Activated effector memory CD4-positive, alpha-beta T cell treated with Interleukin-2 at 50 U/mL for 16 hours (primary cell): ENCODE measurements around the gene TGFA.
"Not testable (repeated sequence)": the region's sequence is repeated elsewhere in the genome, so short reads cannot be mapped to it uniquely, and the experiment has no call there.

Experiments used
- DNase-seq: peaks from one replicate; pipeline ENCODE4 v3.0.0-alpha.2; 2020

The TGFA gene

GRCh38 chr2:70494293-70494886, 59.2 kb downstream of the TGFA start:
- no peak for DNase-seq

DNA sequence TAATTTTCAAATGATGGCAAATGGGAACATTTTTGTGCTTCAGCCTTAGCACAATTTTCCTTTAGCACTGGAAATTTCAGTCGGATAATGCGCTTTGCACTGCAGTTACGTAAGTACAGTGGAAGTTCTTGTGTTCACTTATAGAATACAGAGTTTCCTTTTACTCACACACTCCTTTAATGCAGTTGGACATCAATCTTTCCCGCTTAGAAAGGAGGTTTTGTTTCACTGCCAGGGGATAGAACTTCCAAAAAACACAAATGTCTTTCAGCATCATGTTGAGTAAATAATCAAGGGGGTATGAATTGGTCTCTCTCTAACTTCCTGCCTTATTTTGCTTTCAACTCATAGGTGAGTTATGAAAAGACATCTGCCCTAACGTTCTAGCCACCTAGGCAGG, 63.2 kb downstream of the TGFA start:
- no peak for DNase-seq

DNA sequence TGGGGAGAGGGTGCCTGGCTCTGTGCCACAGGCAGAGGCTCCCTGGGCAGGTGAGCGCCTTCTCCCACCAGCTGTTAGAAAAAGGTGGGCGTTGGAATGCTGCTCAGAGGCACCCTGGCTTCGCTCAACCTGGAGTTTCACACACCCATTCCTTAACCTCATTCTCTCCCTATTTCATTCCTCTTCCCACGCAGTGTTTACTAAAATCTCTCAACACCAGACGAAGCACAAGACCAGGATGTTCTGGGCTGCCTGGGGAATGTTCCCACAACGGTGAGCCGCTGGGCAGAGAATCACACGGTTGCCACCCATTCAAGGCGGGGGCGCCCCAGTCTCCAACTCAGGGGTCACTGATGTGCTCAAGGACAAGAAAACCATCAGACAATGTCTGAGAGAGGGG, 64.5 kb downstream of the TGFA start:
- DNase-seq = no peak

- no peak for DNase-seq
Observed at GRCh38 chr2:70484086-70484485, 69.5 kb downstream of the TGFA start.

- no peak for DNase-seq
Observed at GRCh38 chr2:70482401-70482800, 71.2 kb downstream of the TGFA start.

- no peak for DNase-seq
Observed at GRCh38 chr2:70480468-70480867, 73.2 kb downstream of the TGFA start.

DNA sequence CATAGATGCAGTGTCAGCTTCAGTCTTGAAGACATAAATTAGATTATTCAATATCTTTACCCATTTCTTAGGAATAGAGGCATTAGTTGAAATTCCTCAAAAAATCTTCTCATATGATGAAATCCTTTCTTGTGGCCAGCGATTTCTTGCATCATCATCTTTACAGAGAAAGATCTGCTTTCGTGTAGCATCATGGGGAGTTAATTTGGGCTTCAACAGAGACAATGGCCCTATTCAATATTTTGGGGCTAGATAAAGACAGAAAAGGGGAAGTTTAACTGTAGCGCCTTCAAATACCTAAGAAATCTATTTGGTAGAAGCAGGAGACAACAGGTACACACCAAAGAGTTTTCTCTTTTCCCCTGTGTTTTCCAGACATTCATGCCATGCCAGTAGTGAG, 73.8 kb downstream of the TGFA start:
- no peak for DNase-seq

DNA sequence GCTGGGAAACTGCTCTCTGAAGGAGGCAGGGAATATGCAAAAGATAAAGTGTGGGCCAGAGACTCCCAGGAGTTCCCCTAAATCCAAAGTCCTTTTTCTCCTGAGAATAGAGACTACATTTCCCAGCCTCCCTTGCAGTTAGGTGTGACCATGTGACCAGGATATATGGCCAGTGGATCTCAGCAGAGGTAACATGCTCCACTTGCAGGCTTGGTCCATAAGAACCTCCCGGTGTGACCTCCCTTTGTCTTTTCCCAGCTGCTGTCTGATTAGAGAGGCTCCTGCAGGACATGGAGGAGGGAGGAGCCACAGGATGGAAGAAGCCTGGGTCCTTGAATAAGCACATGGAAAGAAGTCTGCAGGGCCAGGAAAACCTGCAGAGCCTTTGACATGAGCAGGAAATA, 76.2 kb downstream of the TGFA start:
- DNase-seq = no peak

GRCh38 chr2:70475266-70475665, 78.4 kb downstream of the TGFA start:
- no peak for DNase-seq

- DNase-seq = no peak
Observed at GRCh38 chr2:70474256-70474848, 79.3 kb downstream of the TGFA start.

GRCh38 chr2:70473101-70473722, 80.4 kb downstream of the TGFA start:
- DNase-seq = no peak

DNA sequence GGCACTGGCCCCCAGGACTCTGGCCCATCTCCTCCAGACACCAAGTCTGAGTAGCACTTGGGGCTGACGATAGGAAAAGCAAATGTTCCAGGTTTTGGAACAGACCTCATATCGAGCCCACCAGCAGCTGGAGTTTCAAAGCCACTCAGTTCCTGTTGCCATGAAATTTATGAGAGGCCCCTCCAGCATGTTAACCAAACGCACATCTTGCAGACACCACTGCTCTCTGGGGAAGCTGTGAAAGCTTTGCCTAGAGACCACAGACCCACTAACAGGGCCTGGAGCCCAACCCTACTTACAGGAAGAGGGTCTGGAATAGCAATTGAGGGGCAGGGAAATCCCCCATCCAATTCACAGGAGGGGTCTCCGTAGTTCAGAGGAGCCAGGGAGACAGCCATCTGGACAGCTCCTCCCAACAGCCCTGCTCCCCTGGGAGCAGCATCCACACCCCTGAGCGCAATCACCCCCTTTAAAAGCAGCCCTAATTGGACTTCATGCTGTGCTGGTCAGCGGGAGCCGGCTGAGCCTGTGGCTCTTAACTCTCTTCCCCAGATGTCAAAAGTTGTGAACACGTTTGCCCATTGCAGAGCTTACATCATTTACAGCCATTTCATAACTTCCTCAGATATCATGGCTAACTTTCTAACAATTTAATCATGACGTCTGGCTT, 81.3 kb downstream of the TGFA start:
- DNase-seq = no peak

GRCh38 chr2:70471129-70471528, 82.5 kb downstream of the TGFA start:
- DNase-seq = no peak

DNA sequence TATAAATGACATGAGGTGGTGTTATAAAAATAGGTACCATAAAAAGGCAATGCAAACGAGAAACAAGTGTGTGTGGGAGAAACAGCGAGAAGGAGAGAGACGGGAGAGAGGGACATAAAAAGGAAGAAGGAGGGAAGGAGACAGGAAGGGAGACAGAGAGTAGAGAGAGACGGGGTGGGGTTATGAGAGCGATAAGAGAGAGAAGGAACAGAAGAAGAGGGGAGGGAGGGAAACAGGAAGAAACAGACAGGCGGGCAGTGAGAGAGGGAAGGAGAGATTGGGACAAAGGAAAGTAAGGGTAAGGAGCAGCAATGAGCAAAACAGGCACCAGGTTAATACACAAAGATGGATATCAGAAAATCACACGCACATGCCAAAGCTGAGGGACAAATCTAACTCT, 83.7 kb downstream of the TGFA start:
- no peak for DNase-seq

DNA sequence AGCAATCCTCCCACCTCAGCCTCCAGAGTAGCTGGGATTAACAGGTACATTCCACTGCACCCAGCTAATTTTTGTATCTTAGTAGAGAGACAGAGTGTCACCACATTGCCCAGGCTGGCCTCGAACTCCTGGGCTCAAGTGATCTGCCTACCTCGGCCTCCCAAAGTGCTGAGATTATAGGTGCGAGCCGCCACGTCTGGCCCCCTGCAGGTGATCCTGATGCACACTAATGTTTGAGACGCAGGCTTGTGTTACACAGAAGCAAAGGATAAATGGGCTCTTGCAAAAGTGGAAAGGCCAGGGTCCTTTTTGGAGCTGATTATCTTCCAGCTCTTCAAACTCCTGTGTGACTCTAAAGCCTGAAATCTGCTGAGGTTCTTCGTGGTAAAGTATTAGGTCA, 84.2 kb downstream of the TGFA start:
- no peak for DNase-seq

DNA sequence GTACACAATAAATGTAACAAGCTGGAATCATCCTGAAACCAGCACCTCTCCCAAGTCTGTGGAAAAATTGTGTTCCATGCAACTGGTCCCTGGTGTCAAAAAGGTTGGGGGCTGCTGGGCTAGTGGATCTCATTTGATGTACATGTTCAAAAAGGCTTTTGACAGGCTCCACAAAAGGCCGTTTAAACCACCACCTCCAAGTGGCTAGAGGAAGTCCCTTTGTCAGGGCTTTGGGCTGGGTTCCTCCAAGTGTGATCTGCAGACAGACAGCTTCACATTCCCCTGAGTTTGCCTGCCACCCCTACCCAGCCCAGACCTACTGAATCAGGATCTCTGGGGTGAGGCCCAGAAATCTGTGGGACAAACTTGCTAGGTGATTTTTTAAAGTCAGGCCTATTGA, 84.7 kb downstream of the TGFA start:
- no peak for DNase-seq

GRCh38 chr2:70467831-70468779, 85.5 kb downstream of the TGFA start:
- DNase-seq = no peak

GRCh38 chr2:70467237-70467636, 86.4 kb downstream of the TGFA start:
- DNase-seq = no peak

DNA sequence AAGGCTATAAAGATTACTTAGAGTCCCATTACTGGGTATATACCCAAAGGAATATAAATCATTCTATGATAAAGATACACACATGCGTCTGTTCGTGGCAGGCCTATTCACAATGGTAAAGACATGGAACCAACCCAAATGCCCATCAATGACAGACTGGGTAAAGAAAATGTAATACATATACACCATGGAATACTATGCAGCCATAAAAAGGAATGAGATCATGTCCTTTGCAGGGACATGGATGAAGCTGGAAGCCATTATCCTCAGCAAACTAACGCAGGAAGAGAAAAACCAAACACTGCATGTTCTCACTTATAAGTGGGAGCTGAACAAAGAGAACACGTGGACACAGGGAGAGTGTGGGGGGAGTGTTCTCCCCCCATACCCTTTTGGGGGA, 87.0 kb downstream of the TGFA start:
- DNase-seq = not testable (repeated sequence)

- DNase-seq = no peak
Observed at GRCh38 chr2:70463997-70464396, 89.6 kb downstream of the TGFA start.

DNA sequence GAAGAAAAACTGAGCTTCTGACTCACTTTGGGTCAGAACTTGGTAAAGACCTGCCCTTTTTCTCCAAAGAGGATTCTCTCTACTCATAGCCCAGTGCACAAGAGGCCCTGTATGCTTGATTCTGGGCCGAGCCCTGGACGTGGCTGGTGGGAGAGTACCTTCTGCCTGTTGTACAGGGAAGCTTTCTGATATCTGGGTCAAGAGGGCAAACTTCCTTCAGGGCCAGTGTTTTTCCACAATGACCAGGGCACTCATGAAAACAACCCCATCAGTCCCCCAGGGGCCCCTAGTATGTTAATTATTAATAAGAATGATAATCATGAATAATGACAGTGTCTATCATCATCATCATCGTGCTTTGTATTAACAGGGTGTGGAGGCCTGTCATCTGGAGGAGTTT, 90.0 kb downstream of the TGFA start:
- no peak for DNase-seq

DNA sequence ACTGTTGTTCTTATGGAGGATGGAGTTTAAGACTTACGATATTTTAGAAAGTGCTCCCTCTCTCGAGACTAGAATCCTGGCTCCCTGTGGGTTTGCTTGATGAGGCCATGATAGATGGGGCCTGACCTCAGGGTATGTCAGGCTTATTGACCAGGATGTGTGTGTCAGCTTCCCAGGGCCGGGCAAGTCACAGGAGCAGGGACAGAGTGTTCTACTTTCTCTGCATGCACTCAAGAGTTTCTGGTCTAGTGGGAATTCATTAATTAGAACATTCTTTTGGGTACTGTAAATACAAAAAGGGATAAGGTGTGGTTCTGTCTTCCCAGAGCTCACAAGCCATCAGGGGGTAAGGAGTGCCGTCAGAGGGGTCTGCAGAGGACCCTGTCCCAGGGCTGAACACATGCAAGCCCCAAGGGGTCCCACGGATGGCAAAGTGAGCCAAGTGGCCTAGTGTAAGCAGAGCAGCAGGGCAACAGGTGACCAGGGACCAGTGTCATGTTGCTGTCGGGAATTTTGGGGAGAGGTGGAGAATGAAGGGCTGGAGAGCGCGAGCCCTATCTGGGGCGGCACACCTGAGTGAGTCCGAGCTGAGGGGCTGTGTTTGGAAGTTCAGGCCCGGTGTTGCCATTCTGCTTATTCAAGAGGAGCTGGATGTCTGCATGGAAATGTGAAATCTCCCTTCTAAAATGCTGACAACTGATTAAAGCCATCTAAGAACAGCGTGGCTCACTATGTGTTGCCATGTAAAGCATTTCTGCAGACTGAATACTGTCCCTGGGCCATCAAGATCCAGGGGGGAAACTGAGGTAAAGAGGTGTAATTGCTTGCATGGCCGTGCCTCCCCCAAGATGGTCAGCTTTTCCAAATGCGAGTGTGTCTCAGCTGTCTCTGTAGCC, 91.4 kb downstream of the TGFA start:
- DNase-seq = no peak
